Measurements from ENCODE around the gene NDUFS1. TPM values are rescaled to one million over a fixed set of nuclear protein-coding genes. Genes with fewer than 3 reads are reported as not detected.

Gene NDUFS1
- total RNA-seq, 1 experiment from 2014 or later: 102 TPM

GRCh38 chr2:206150168-206150567 is 9.1 kb downstream of the NDUFS1 start:
- Histone ChIP-seq H3K9me3 (ENCODE audit: control insufficient read depth, low read depth, low read length) (no peaks in the 10 kb centered on the region), H3K9ac (ENCODE audit: extremely low read depth, insufficient read length, low read length) (no peak overlapping the region), H3K18ac (ENCODE audit: insufficient read length, low read depth, low read length) (no peak overlapping the region), H3K27me3 (ENCODE audit: insufficient read depth, low read length) (no peaks in the 10 kb centered on the region), H3K4me2 (ENCODE audit: insufficient read depth, insufficient read length, low read length) (peak overlapping the region; percentile 17), H3K27ac (ENCODE audit: insufficient read length, low read depth, low read length) (no peak overlapping the region), H4K91ac (ENCODE audit: insufficient read length, low read depth, low read length) (no peak overlapping the region), H4K8ac (replicated peaks; ENCODE audit: insufficient read length, low read depth, low read length) (no peak overlapping the region), H3K56ac (ENCODE audit: insufficient read length, low read depth, low read length) (no peak overlapping the region), H3K79me1 (ENCODE audit: insufficient read depth, low read depth, low read length, poor library complexity, severe bottlenecking) (peaks cover 7% of the 10 kb centered on the region), H2AK5ac (ENCODE audit: insufficient read length, low read length) (no peak overlapping the region), H4K20me1 (ENCODE audit: control insufficient read depth, insufficient read depth, insufficient read length) (no peaks in the 10 kb centered on the region), H3K23me2 (ENCODE audit: insufficient read length, low read depth, low read length, poor library complexity, severe bottlenecking) (no peaks in the 10 kb centered on the region), H2BK5ac (ENCODE audit: insufficient read length, low read length) (no peak overlapping the region), H2BK120ac (ENCODE audit: low read depth, low read length, poor library complexity, severe bottlenecking) (no peak overlapping the region), H2BK12ac (ENCODE audit: insufficient read length, low read depth, low read length) (no peak overlapping the region), H2AFZ (ENCODE audit: low read length) (no peak overlapping the region), H3K4me1 (ENCODE audit: insufficient read depth, low read length) (no peaks in the 10 kb centered on the region), H3K14ac (ENCODE audit: insufficient read depth, low read length) (no peak overlapping the region), H3K4ac (ENCODE audit: low read depth, low read length) (no peak overlapping the region), H3K23ac (ENCODE audit: insufficient read length, low read depth, low read length) (no peak overlapping the region), H3K79me2 (ENCODE audit: insufficient read depth, low read length) (peaks cover 5% of the 10 kb centered on the region; the same call in 1 of the 2 replicates), H4K5ac (ENCODE audit: insufficient read length, low read depth, low read length) (no peak overlapping the region), H2BK20ac (ENCODE audit: low read depth, low read length, poor library complexity, severe bottlenecking) (no peak overlapping the region), H2BK15ac (ENCODE audit: low read depth, low read length) (no peak overlapping the region), H3T11ph (ENCODE audit: low read length) (no peak overlapping the region)
- no peak for TF ChIP-seq CTCF (conservative IDR thresholded peaks at IDR 0.05)
- no peak for DNase-seq
- H3K4me1 Mint-ChIP-seq: peaks cover 0 to 6% of the 10 kb centered on the region in 2 experiments; a peak in 2 of 4 replicates
- H3K36me3 Mint-ChIP-seq (ENCODE audit: insufficient read depth in 1 of 3, low read depth in 3 of 3): peaks cover 16 to 62% (median 42%) of the 10 kb centered on the region in 3 experiments; a peak in 6 of 7 replicates
- peak overlapping the region in 2 of 3 experiments; percentile 12; a peak in 4 of 7 replicates for H3K27ac Mint-ChIP-seq
- H3K9me3 Mint-ChIP-seq: no peaks in the 10 kb centered on the region
- no peaks in the 10 kb centered on the region for H3K27me3 Mint-ChIP-seq (ENCODE audit: low read depth)
- no peak overlapping the region for H3K4me3 Mint-ChIP-seq
- WGBS (ENCODE audit: extremely low coverage, insufficient read length, low lambda C conversion rate): no CpG with 5 or more reads among the region's 1 CpG
